GM23248 (cell line): ENCODE measurements around the gene RAB43.

ENCODE experiments used
- EZH2 ChIP-seq: fragments of 200-600 bp; sonication (generic); IDR thresholded peaks from 2 replicates; pipeline ENCODE4 v1.6.1; 2018; ENCODE audit warnings: antibody characterized with exemption, mild to moderate bottlenecking; ENCODE audit not compliant: insufficient read depth, poor library complexity, severe bottlenecking
- EZH2phosphoT487 ChIP-seq: fragments of 200-600 bp; sonication (generic); IDR thresholded peaks from 2 replicates; pipeline ENCODE4 v1.6.1; 2018; ENCODE audit warnings: antibody characterized with exemption, moderate library complexity, mild to moderate bottlenecking, low read depth; ENCODE audit not compliant: insufficient read depth

GRCh38 chr3:129050556-129051295 lies 70.9 kb downstream of the RAB43 start:
- TF ChIP-seq EZH2: no peak
- TF ChIP-seq EZH2phosphoT487: no peak
